ENCODE results near the gene MRPL50.

GRCh38 chr9:101417389-101417788, 19.0 kb upstream of the MRPL50 start:
- no peak for TF ChIP-seq ELF4 (CRISPR knock-in tag; IDR thresholded peaks at IDR 0.05)
- no peak for TF ChIP-seq GABPA (tag; conservative IDR thresholded peaks at IDR 0.05; ENCODE audit: low read depth)
- no peak for TF ChIP-seq PATZ1 (CRISPR knock-in tag; IDR thresholded peaks at IDR 0.05; ENCODE audit: borderline replicate concordance)

All from K562 (cell line).